Suprapubic skin (tissue), 4 donors: Measurements from ENCODE around the gene TTBK2. TPM values are rescaled to one million over a fixed set of nuclear protein-coding genes. Genes with fewer than 3 reads are reported as not detected.

ENCODE experiments used
- DNase-seq, 2 donors: peaks; one replicate each; pipeline ENCODE4 v3.0.0-alpha.2; 2019; ENCODE audit warnings: low spot score in 2 of 2
- H3K27ac ChIP-seq: fragments of 200-600 bp; sonication (generic); one replicate; pipeline ENCODE4 v1.5.1; 2019
- H3K27me3 ChIP-seq: fragments of 200-600 bp; sonication (generic); one replicate; pipeline ENCODE4 v1.5.1; 2019
- H3K36me3 ChIP-seq: fragments of 200-600 bp; sonication (generic); one replicate; pipeline ENCODE4 v1.5.1; 2019
- H3K4me1 ChIP-seq: fragments of 200-600 bp; sonication (generic); one replicate; pipeline ENCODE4 v1.5.1; 2019
- H3K4me3 ChIP-seq: fragments of 200-600 bp; sonication (generic); one replicate; pipeline ENCODE4 v1.5.1; 2019; ENCODE audit warnings: mild to moderate bottlenecking
- H3K9me3 ChIP-seq: fragments of 200-600 bp; sonication (generic); one replicate; pipeline ENCODE4 v1.5.1; 2019
- CTCF ChIP-seq, 2 donors: fragments of 200-600 bp in 1 of 2; fragments of 450-650 bp in 1 of 2; sonication (generic) in 1 of 2; IDR thresholded peaks; one replicate each; pipeline ENCODE4 v1.5.1; 2016 to 2019; ENCODE audit warnings: antibody characterized with exemption in 2 of 2, mild to moderate bottlenecking in 1 of 2, moderate library complexity in 1 of 2
- EP300 ChIP-seq: sonication (generic); formaldehyde crosslinking; IDR thresholded peaks from one replicate; pipeline ENCODE4 v1.6.1; 2017; ENCODE audit warnings: antibody characterized with exemption
- POLR2A ChIP-seq, 2 donors: fragments of 450-650 bp; IDR thresholded peaks; one replicate each; pipeline ENCODE4 v1.6.1; 2017; ENCODE audit warnings: antibody characterized with exemption in 2 of 2, mild to moderate bottlenecking in 2 of 2, moderate library complexity in 2 of 2
- POLR2AphosphoS5 ChIP-seq, 3 donors: sonication (generic); formaldehyde crosslinking; IDR thresholded peaks; one replicate each; pipeline ENCODE4 v1.6.1; 2017; ENCODE audit warnings: antibody characterized with exemption in 3 of 3
- WGBS: methylation state at CpG from one replicate; pipeline ENCODE4 v1.1.5; 2018; 5-methylcytosine and 5-hydroxymethylcytosine counted together
- total RNA-seq, 4 donors: library from RNA; depleted of rRNA; stranded (reverse); fragments of >200 nt; gene quantifications; one replicate each; pipeline ENCODE4 v1.1.0, GENCODE V29; 2016

TTBK2 gene
- total RNA-seq, 4 donors from 2014 or later = 10.5 to 20.6 (median 14.8) TPM

GRCh38 chr15:42730536-42730935, 190.0 kb downstream of the TTBK2 start:
- DNase-seq = no peak
- 93% methylated on average over 13 of the region's 14 CpGs for WGBS
- Histone ChIP-seq H3K27ac (no peak overlapping the region), H3K4me3 (no peak overlapping the region), H3K36me3 (peaks cover 94% of the 10 kb centered on the region), H3K27me3 (no peaks in the 10 kb centered on the region), H3K9me3 (no peaks in the 10 kb centered on the region), H3K4me1 (peaks cover 2% of the 10 kb centered on the region)
- TF ChIP-seq CTCF (IDR thresholded peaks at IDR 0.05) = no peak
- TF ChIP-seq EP300 = no peak
- no peak for TF ChIP-seq POLR2A (IDR thresholded peaks at IDR 0.05)
- TF ChIP-seq POLR2AphosphoS5 (IDR thresholded peaks at IDR 0.05) = no peak

DNA sequence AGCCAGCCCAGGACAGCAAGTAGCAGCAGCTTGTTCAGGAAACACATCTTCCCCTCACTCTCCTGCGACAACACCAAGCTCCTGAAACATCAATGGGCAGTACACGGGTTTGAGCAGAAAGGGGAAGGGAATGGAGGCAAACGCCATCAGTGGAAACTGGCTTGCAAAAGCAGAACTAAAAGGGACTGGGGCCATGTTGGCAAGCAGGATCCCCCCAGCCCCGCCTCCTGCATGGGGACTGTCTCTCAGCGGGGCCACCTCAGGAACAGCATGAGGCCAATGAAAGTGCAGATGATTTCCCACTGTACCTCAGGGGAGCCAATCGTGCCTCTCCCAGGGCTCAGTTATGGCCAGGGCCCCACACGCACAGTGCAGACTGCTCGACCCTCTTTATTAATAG, 190.4 kb downstream of the TTBK2 start:
- 90% methylated on average over 8 of the region's 8 CpGs for WGBS
- no peaks in the 10 kb centered on the region for H3K27me3 ChIP-seq
- H3K4me1 ChIP-seq = no peaks in the 10 kb centered on the region
- TF ChIP-seq POLR2AphosphoS5 (IDR thresholded peaks at IDR 0.05) = no peak
- TF ChIP-seq POLR2A (IDR thresholded peaks at IDR 0.05) = no peak
- no peak for TF ChIP-seq EP300
- no peak for TF ChIP-seq CTCF (IDR thresholded peaks at IDR 0.05)
- H3K4me3 ChIP-seq = no peak overlapping the region
- DNase-seq = no peak
- no peak overlapping the region for H3K27ac ChIP-seq
- H3K36me3 ChIP-seq = peaks cover 98% of the 10 kb centered on the region
- no peaks in the 10 kb centered on the region for H3K9me3 ChIP-seq

GRCh38 chr15:42729409-42729808, 191.2 kb downstream of the TTBK2 start:
- no peaks in the 10 kb centered on the region for H3K4me1 ChIP-seq
- WGBS = 100% methylated on average over 5 of the region's 7 CpGs
- H3K27ac ChIP-seq = no peak overlapping the region
- H3K4me3 ChIP-seq = no peak overlapping the region
- no peak for DNase-seq
- H3K9me3 ChIP-seq = no peaks in the 10 kb centered on the region
- peaks cover 99% of the 10 kb centered on the region for H3K36me3 ChIP-seq
- no peak for TF ChIP-seq POLR2AphosphoS5 (IDR thresholded peaks at IDR 0.05)
- no peak for TF ChIP-seq POLR2A (IDR thresholded peaks at IDR 0.05)
- TF ChIP-seq CTCF (IDR thresholded peaks at IDR 0.05) = no peak
- no peak for TF ChIP-seq EP300
- no peaks in the 10 kb centered on the region for H3K27me3 ChIP-seq

GRCh38 chr15:42728972-42729371, 191.6 kb downstream of the TTBK2 start:
- 79% methylated on average over 14 of the region's 14 CpGs for WGBS
- H3K36me3 ChIP-seq = peaks cover 99% of the 10 kb centered on the region
- TF ChIP-seq CTCF (IDR thresholded peaks at IDR 0.05) (no peak), POLR2A (IDR thresholded peaks at IDR 0.05) (no peak), EP300 (no peak), POLR2AphosphoS5 (IDR thresholded peaks at IDR 0.05) (no peak)
- no peak overlapping the region for H3K4me3 ChIP-seq
- no peak overlapping the region for H3K27ac ChIP-seq
- no peaks in the 10 kb centered on the region for H3K9me3 ChIP-seq
- no peaks in the 10 kb centered on the region for H3K4me1 ChIP-seq
- no peaks in the 10 kb centered on the region for H3K27me3 ChIP-seq
- no peak for DNase-seq

DNA sequence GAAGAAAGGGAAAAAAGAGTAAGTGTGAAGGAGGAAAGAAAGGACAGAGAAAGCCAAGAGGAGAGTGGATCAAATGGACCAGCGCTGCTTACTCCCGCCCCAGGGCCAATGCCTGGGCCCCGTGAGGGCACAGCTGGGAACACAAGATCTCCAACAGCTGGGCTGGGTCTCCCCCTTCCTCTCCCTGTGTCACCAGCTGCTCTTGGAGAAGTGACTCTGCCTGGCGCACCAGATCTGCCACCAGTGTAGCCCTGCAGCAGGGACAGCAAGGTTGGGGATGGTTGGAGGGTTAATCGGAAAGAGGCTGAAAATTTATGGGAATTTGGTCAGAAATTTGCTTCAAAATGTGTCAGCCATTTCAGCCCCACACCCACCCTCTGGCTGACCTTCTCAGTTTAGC, 192.0 kb downstream of the TTBK2 start:
- peaks cover 99% of the 10 kb centered on the region for H3K36me3 ChIP-seq
- no peaks in the 10 kb centered on the region for H3K4me1 ChIP-seq
- H3K27me3 ChIP-seq = no peaks in the 10 kb centered on the region
- H3K27ac ChIP-seq = no peak overlapping the region
- 86% methylated on average over 5 of the region's 5 CpGs for WGBS
- no peak for DNase-seq
- no peak overlapping the region for H3K4me3 ChIP-seq
- TF ChIP-seq POLR2A (IDR thresholded peaks at IDR 0.05) = no peak
- TF ChIP-seq POLR2AphosphoS5 (IDR thresholded peaks at IDR 0.05) = no peak
- no peak for TF ChIP-seq CTCF (IDR thresholded peaks at IDR 0.05)
- TF ChIP-seq EP300 = no peak
- H3K9me3 ChIP-seq = no peaks in the 10 kb centered on the region
